ENCODE data around the gene SNX8. TPM values are rescaled to one million over a fixed set of nuclear protein-coding genes. Genes with fewer than 3 reads are reported as not detected.

SNX8 gene
- total RNA-seq (10 to 100 TPM in 4 of 6 donors, 1 to 10 TPM in 2; 9.3 to 16.1 (median 11.7) TPM), polyA plus RNA-seq (10 to 100 TPM in 1 of 2 donors, 1 to 10 TPM in 1; 7.1 to 11.9 TPM)

GRCh38 chr7:2314209-2314955, at the start of gene SNX8:
TSS of gene SNX8 (minus strand) at chr7:2314441. CDS start at chr7:2314421, 20 bp downstream.
- no peaks in the 10 kb centered on the region for H3K27me3 ChIP-seq
- FAIRE-seq (no peak), ATAC-seq (peak; percentile 98 to 100 (median 99)), DNase-seq (peak; percentile 91 to 100 (median 97))
- intact Hi-C loops (cut with DNase I): no loop called here
- H3K36me3 ChIP-seq: no peaks in the 10 kb centered on the region
- peak within 1 kb of the TSS; percentile 72 to 98 (median 92) for H3K4me3 ChIP-seq
- H3K4me1 ChIP-seq: peaks cover 0 to 4% (median 4%) of the 10 kb centered on the region in 3 donors
- H3K9me3 ChIP-seq: no peaks in the 10 kb centered on the region
- no peak for TF ChIP-seq CTCF (IDR thresholded peaks at IDR 0.05)
- WGBS, 2 donors: 1 to 2% methylated on average over 39 to 78 of the region's 78 CpGs
- H3K27ac ChIP-seq: peak within 1 kb of the TSS in 3 of 4 donors; percentile 40 to 67 (median 64)

- no peaks in the 10 kb centered on the region for H3K27me3 ChIP-seq
- intact Hi-C loops (cut with DNase I): no loop called here
- ATAC-seq (no peak), DNase-seq (no peak), FAIRE-seq (no peak)
- peaks cover 9 to 56% (median 45%) of the 10 kb centered on the region in 3 donors for H3K36me3 ChIP-seq
- peaks cover 4 to 16% (median 6%) of the 10 kb centered on the region in 3 donors for H3K4me1 ChIP-seq
- 89 to 92% methylated on average over 27 of the region's 27 CpGs for WGBS, 2 donors
- H3K27ac ChIP-seq: no peak overlapping the region
- H3K9me3 ChIP-seq: no peaks in the 10 kb centered on the region
- H3K4me3 ChIP-seq: no peak overlapping the region
- TF ChIP-seq CTCF (IDR thresholded peaks at IDR 0.05): no peak
Observed at GRCh38 chr7:2362385-2363088, 48.3 kb upstream of the SNX8 start.

GRCh38 chr7:2360796-2361195, 46.6 kb upstream of the SNX8 start:
- no peak for FAIRE-seq
- Histone ChIP-seq H3K36me3 (peaks cover 9 to 40% (median 28%) of the 10 kb centered on the region in 3 donors), H3K27ac (no peak overlapping the region), H3K9me3 (no peaks in the 10 kb centered on the region), H3K4me1 (peaks cover 10 to 30% (median 23%) of the 10 kb centered on the region in 3 donors), H3K4me3 (no peak overlapping the region), H3K27me3 (no peaks in the 10 kb centered on the region)
- TF ChIP-seq CTCF (IDR thresholded peaks at IDR 0.05): no peak
- intact Hi-C loops (cut with DNase I): no loop called here
- 39 to 47% methylated on average over 6 of the region's 6 CpGs for WGBS, 2 donors
- no peak for ATAC-seq
- DNase-seq: no peak

- WGBS, 2 donors: 85 to 87% methylated on average over 11 of the region's 11 CpGs
- no peak overlapping the region for H3K4me3 ChIP-seq
- no peak for FAIRE-seq
- H3K36me3 ChIP-seq: peaks cover 5 to 28% (median 24%) of the 10 kb centered on the region in 3 donors
- peaks cover 10 to 30% (median 23%) of the 10 kb centered on the region in 3 donors for H3K4me1 ChIP-seq
- no peak for TF ChIP-seq CTCF (IDR thresholded peaks at IDR 0.05)
- no peak overlapping the region for H3K27ac ChIP-seq
- no peak for DNase-seq
- intact Hi-C loops (cut with DNase I): no loop called here
- no peaks in the 10 kb centered on the region for H3K9me3 ChIP-seq
- no peak for ATAC-seq
- no peaks in the 10 kb centered on the region for H3K27me3 ChIP-seq
Observed at GRCh38 chr7:2359610-2360009, 45.4 kb upstream of the SNX8 start.
